ENCODE measurements around the gene ARX. TPM values are rescaled to one million over a fixed set of nuclear protein-coding genes. Genes with fewer than 3 reads are reported as not detected.

ARX gene
- total and polyA plus RNA-seq, 2 of the 8 experiments (the other 6 are each of a cell fraction or from before 2014, with no cell fraction given) = not detected

GRCh38 chrX:25019707-25020390 is 4.1 kb upstream of the ARX start (continued):
- TF ChIP-seq CHD7 (IDR thresholded peaks at IDR 0.05; ENCODE audit: insufficient replicate concordance, low read length) = no peak
- TF ChIP-seq HDAC6 (IDR thresholded peaks at IDR 0.05; ENCODE audit: low read depth, low read length) = no peak
- no peak for TF ChIP-seq SIX5 (IDR thresholded peaks at IDR 0.05; ENCODE audit: low read depth, low read length)
- no peak for TF ChIP-seq BACH1 (IDR thresholded peaks at IDR 0.05; ENCODE audit: low read length)
- TF ChIP-seq SUZ12 (IDR thresholded peaks at IDR 0.05; ENCODE audit: low read length) = peak; percentile 76; the same call in 1 of the 2 replicates
- peak; percentile 70 for TF ChIP-seq RNF2 (IDR thresholded peaks at IDR 0.05; ENCODE audit: borderline replicate concordance, low read depth, low read length, missing control alignments, poor library complexity, severe bottlenecking)
- no peak for TF ChIP-seq CTCF (IDR thresholded peaks at IDR 0.05; ENCODE audit: control extremely low read depth in 1 of 3, insufficient read depth in 1 of 3, low read depth in 1 of 3, low read length in 3 of 3)
